Skin epidermis (tissue), 12 donors: ENCODE results near the gene METTL17.
A peak's percentile ranks its signal among the peaks of the same experiment; 100 is the strongest.
"Not testable (repeated sequence)": the region's sequence is repeated elsewhere in the genome, so short reads cannot be mapped to it uniquely, and the experiment has no call there.

ENCODE experiments used
- H3K27ac ChIP-seq, 21 experiments: fragments of 200-600 bp; sonication (generic) in 11 of 21; one replicate each; pipeline ENCODE4 v1.5.0; 2020; ENCODE audit warnings: mild to moderate bottlenecking in 3 of 21, inconsistent platforms in 2 of 21, moderate library complexity in 2 of 21
- H3K4me3 ChIP-seq, 7 experiments: fragments of 200-600 bp; sonication (generic) in 2 of 7; one replicate each; pipeline ENCODE4 v1.5.0; 2020; ENCODE audit warnings: inconsistent platforms in 2 of 7, mild to moderate bottlenecking in 2 of 7, moderate library complexity in 1 of 7

METTL17 gene

DNA sequence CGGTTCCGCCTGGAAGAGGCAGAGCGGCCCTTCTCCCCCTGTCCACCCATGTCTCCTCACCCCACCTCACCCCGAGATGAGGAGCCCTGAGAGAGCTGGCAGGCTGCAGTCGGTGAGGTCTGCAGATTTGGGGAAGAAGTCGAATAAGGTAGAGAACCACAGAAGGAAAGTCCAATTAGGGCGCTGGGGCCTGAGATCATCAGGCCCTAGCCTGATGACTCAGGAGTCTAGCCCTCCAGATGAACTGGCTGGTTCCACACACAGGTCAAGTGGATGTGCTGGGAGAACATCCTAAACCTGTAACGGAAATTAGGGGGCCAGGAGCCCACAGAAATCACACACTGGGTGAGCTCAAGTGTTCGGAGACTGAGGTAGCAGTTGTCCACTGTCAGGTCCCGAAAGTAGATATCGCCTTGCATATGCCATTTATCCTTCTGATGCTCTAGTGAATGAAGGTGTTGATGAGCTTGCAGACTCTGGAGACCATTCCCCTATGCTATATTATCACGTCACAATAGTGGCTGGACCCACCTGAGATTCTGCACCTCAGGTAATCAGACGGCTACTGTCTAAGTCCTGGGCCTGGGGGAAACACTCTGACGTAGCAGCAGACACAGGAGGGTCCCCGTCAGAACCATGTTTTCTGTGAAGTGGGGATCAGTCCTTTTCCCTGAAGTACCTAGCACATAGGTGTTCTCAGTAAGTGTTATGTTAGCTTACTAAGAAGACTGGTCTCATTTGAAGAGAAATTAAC lies 886 bp upstream of the METTL17 start:
- peak overlapping the region; percentile 57 to 94 (median 78) for H3K4me3 ChIP-seq
- H3K27ac ChIP-seq, result peak overlapping the region in 20 of 21 experiments; percentile 20 to 91 (median 80)

DNA sequence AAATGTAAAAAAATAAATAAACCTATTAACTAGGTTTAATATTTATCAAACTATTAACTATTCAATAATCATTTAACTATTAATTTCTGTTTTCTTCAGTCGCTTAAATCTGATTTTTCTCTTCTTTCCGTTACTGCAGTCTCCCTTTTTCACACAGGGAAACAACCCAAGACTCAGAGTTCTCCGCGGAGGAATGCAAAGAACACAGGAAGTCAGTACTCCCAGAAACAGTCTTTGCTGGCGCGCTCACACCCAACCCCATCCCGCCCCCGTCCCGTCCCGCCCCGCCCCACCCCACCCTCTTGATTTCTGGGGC lies 351 bp upstream of the METTL17 start:
- Histone ChIP-seq H3K4me3 (peak overlapping the region; percentile 57 to 94 (median 78)), H3K27ac (peak overlapping the region in 20 of 21 experiments; percentile 20 to 91 (median 80))

DNA sequence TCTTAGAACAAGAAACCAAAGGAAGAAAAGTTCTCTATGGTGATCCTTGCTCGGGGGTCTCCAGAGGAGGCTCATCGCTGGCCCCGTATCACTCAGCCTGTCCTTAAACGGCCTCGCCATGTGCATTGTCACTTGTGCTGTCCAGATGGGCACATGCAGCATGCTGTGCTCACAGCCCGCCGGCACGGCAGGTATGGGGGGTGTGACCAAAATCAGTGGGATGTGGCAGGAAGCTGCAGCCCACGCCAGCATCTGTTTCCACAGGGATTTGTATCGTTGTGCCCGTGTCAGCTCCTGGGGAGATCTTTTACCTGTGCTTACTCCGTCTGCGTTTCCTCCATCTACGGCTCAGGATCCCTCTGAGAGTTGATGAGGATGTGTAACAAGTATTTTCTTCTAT lies 6.7 kb downstream of the METTL17 start:
- H3K27ac ChIP-seq, result peak overlapping the region in 4 of 21 experiments; percentile 3 to 43 (median 17)
- H3K4me3 ChIP-seq, result no peak overlapping the region

DNA sequence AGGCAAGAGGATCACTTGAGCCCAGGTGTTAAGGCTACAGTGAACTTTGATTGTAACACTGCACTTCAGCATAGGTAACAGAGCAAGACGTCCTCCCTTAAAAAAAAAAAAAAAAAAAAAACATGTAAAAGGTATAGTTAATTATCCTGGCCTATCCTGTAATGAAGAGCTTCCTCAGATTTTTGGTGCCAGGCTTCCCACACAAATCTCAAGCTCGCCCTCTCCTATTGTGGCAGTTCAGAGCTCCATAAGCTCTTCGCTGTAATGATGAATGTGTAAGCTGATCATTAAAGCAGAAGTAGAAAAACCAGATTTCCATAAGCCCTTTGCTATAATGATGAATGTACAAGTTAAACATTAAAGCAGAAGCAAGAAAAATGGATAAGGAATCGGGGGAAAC lies 7.3 kb downstream of the METTL17 start:
- Histone ChIP-seq H3K4me3 (no peak overlapping the region), H3K27ac (peak overlapping the region in 10 of 21 experiments; percentile 9 to 83 (median 77))

DNA sequence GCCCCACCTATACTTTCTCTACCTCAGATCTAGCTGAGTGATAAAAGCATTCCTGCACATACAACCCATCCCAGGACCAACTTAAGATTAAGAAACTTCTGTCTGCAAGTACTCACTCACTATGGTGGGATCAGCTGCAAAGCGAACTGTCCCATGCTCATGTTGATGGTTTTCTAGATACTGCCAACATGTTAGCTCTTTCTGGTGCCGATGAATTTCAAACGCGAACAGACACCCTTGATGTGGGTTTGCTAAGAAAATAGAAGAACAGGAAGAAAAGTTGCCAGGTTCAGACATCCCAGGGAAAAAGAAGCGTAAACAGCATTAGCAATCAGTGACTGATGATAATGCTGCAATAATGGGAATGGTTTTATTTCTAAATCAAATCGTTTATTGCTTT lies 7.8 kb downstream of the METTL17 start:
- Histone ChIP-seq H3K27ac (peak overlapping the region in 16 of 21 experiments; percentile 10 to 86 (median 77)), H3K4me3 (peak overlapping the region in 1 of 7 experiments; percentile 5)

DNA sequence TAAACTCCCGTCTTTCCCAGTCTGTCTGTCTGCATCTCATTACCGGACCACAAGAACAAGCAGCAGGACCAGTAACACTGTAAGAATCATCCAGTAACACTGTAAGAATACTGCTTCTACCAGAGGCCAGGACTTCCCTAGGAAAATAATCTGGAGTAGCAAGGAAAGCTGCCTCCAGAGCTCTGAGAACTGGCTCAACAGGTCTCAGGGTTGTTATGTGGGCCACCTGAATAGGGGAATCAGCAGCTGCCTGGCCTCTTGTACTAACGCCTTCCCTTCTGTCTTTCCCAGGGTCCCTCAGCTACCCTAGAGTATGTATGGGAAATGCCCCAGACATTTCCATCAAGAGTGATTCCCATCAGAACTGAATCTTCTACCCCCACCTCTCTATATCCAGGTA lies 8.4 kb downstream of the METTL17 start:
- peak overlapping the region in 20 of 21 experiments; percentile 49 to 86 (median 76) for H3K27ac ChIP-seq
- peak overlapping the region in 1 of 7 experiments; percentile 5 for H3K4me3 ChIP-seq

DNA sequence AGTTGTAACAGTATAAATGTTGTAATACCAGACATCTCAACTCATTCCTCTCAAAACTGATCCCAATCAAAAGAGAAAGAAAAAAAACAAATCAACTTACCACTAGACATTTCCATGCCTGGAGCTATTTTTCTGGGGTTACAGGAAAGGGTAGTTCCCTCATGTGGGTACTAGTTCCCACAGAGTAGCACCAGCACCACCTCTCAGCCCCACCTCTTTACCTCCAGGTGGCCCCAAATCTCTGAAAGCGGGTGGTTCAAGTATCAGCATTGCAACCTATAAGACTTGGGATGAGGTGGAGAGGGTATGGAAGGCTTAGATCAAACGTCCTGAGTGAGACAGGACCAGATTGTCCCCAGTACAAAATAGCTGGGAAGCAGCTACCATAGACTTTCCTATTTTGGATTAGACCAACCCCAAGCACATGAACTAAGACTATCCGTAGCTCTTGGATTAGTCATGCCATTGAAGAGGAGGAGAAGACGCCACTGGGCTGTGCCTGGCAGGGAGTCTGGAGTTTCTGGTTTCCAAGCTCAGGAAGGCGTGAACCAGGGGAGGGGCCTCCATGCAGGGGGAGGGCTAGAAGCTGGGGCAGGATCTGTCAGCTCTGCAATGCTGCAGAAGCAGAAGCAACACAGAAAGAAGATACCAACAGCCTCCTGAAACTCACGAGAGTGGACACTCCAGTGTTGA lies 9.0 kb downstream of the METTL17 start, which contains the start of gene SLC39A2:
SLC39A2 (plus strand) TSS at position 620 of the 693 bp plus-strand sequence. CDS start 154 bp downstream, outside the sequence.
- Histone ChIP-seq H3K27ac (peak within 1 kb of the TSS in 20 of 21 experiments; percentile 49 to 86 (median 76)), H3K4me3 (peak within 1 kb of the TSS in 4 of 7 experiments; percentile 1 to 16 (median 3))

DNA sequence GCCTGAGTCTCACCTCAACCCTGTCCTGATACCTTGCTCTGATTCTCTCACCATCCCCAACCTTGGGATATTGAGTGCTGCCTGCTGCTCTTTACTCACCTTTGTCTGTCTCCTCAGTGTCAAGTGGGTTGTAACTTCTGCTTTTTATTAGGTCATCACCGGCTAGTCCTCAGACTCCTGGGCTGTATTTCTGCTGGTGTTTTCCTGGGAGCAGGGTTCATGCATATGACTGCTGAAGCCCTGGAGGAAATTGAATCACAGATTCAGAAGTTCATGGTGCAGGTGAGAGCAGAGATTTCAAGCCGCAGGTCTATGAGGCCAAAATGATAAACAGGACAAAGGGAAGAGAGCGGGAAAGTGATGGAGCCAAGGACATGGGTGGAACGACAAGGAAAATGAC lies 9.8 kb downstream of the METTL17 start:
- Histone ChIP-seq H3K4me3 (peak overlapping the region in 3 of 7 experiments; percentile 1 to 16 (median 1)), H3K27ac (peak overlapping the region in 13 of 21 experiments; percentile 24 to 83 (median 70))

DNA sequence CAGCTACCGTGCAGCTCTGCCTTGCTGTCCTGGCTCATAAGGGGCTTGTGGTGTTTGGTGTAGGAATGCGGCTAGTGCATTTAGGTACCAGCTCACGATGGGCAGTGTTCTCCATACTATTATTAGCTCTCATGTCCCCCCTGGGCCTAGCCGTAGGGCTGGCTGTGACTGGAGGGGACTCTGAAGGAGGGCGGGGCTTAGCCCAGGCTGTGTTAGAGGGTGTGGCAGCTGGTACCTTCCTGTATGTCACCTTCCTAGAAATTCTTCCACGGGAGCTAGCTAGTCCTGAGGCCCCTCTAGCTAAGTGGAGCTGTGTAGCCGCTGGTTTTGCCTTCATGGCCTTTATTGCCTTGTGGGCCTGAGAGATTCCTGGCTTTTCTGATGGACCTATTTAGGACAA lies 11.4 kb downstream of the METTL17 start:
- Histone ChIP-seq H3K4me3 (no peak overlapping the region), H3K27ac (no peak overlapping the region)

DNA sequence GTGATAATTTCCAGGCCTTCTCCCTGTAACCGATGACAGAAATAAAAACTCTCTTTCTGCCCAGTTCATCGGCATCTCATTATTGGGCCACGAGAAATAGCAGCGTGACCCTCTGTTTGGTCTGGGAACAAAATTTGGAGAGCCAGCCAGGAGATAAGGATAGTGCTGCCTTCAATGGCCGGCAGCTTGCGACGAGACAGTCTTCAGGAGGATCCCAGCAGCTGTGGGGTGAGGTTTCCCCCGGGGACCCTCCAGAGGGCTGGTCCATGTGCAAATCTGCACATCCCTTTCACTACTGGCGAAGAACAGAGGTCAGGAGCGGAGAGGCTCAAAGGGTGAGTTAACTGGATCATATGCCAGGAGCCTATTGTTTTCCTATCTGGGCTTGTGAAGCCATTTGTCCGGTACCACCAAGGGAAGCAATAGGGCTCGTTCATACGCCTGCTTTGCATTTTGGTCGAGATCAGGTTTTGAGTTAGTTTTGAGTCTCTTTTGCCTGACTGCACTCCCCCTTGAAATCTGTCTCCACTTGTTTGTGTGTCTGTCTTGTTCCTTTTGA lies 14.1 kb downstream of the METTL17 start:
- no peak overlapping the region for H3K4me3 ChIP-seq
- H3K27ac ChIP-seq, result no peak overlapping the region

DNA sequence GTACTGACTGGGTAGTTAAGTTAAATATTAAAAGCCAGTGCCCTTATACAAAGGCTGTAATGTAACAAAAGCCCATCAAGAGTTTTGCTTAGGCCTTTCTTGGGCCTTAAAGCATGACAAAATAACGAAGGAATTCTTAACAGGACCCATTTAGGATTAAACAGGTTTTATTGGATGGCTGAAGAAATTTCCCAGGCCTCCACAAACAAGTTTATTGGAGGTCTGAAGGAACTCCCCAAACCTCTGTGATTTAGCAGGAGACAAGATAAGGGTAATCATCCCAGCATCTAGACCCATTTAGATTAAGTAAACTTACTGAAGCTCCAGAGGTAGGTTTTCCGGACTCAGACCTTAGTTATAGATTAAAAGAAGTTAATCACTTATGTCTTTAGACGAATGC lies 19.9 kb downstream of the METTL17 start:
- not testable (repeated sequence) for H3K4me3 ChIP-seq, H3K27ac ChIP-seq

DNA sequence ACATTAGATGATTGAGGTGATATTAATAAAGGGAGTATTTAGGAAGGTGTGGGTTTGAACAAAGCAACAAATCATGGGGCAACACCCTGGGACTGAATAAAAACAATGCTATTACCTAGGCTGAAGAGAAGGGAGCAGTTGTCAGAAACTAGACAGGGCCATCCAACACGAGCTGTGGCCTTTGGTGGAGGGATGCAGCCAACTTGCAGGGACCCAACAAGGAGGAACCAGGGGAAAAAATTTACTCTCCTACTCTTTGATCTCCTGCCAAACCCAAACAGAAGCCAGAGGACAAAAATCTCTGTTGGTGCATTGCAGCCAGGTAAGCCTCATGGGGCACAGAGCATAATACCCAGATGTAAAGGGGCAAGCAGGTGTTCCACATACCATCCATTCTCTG lies 21.4 kb downstream of the METTL17 start:
- Histone ChIP-seq H3K4me3 (no peak overlapping the region), H3K27ac (no peak overlapping the region)

DNA sequence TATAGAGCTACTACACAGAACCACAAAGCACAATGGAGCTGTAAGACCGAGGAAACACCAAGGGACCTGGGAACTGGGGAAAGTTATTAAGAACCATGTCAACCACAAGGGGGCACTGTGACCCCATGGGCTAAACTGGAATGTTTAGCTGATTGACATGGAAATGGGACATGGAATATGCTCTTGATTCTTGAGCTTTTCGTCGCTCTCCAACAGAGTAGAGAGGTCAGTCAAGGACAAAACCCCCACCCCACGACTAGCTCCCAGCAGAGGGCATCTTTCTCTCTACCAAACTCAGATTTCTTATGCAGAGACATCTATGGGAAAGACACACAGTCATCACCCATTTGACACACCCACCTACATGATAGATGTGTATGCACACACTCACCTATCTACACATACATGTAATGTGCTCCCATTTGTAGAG lies 25.0 kb downstream of the METTL17 start:
- no peak overlapping the region for H3K4me3 ChIP-seq
- no peak overlapping the region for H3K27ac ChIP-seq

DNA sequence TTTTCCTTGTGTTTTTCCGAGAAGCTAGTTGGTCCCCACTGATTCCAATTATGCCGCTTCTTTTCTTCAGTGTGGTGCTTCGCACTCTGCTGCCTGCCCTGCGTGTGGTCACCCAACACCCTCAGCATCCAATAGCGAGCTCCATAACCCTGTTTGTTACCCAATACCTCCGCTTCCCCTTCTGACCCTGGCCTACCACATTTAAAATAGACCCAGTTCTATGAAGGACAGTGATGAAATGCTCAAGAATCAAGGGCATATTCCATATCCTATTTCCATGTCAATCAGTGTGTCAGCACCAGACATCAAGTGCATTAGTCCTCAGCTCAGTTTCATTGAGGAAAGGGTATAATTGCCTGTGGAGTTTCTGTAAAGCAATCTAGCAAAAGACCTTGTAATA lies 25.5 kb downstream of the METTL17 start:
- Histone ChIP-seq H3K4me3 (no peak overlapping the region), H3K27ac (no peak overlapping the region)

DNA sequence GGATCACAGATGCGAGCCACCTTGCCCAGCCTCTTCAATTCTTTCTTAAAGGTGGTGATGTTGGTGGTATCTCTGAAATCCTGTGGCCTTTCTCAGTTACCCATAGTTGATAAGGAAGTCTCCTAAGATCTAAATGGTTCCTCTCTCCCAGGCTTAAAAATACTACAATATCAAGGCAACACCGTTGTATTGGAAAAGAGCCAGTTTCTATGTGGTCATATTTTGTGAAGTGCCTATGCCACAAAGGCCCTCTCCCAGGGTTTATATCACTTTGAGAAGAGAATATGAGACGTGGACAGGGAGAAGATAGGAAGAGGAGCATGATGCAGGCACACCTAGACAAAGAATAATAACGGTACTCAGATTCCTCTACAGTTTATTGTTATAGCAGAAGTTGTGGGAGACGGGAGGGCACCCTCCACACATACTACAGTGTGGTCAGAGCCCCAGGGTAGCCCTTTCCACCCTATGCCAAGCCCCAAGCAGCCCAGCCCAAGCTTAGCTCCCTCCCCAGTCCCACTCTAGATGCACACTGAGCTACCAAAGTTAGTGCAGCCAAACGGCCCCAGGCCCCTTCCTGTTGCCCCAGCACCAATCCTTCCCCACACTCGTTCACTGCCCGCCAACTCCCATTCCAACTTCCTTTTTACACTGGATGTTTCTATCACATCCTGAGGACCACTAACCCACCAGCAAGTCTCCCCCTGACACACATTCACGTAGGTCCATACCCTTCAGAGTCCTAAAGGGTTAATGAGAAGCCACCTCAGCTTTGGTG lies 26.8 kb downstream of the METTL17 start:
- Histone ChIP-seq H3K4me3 (no peak overlapping the region), H3K27ac (no peak overlapping the region)

DNA sequence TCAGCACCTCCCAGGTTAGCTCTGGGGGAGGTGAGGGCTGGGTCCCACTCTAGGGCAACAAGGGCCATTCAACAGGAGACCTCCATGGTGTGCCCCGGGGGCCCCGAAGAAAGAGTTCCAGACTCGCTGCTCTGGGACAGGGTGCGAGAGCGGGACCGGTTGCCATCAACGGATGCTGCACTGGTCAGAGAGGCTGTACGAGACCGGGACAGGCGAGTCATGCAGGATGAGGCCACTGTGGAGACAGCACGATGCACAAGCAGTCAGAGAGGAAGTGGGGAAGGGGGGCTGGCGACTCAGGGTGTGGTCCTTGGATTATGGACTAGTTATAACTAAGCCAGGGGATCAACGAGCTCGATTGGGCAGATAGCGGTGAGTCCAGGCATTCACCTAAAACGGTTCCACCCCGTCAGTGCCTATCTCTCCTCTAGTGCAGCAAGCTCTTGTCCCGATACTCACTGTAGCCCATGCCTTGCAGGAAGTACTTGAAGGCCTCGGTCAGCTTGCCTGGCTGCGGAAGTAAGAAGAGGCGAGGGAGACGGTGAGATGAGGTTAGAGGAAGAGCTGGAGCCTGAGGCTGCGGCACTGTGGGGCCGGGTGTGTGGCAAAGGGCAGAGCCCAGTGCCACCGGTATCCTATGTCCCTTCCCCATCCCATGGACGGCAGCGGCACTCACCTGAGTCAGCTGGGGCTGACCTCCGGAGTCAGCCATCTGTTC lies 27.9 kb downstream of the METTL17 start:
- Histone ChIP-seq H3K27ac (no peak overlapping the region), H3K4me3 (no peak overlapping the region)

DNA sequence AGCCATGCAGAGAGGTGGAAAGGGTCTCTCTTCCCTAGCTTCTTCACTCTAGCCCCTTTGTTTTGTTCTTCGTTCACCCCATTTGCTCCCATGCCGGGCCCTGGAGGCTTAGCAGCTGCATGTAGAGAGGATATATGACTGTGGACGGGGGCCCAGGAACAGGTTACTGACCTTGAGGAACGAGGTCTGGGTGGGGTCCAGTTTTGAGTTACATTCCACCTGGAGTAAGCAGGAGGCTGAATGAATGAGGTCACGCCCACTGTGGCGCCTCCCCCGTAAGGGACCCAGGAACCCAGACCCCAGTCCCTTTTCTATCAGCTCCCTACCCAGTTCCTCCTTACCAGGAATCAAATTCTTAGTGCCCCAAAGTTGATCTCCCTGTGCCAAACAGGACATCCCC lies 28.5 kb downstream of the METTL17 start:
- Histone ChIP-seq H3K27ac (no peak overlapping the region), H3K4me3 (no peak overlapping the region)

DNA sequence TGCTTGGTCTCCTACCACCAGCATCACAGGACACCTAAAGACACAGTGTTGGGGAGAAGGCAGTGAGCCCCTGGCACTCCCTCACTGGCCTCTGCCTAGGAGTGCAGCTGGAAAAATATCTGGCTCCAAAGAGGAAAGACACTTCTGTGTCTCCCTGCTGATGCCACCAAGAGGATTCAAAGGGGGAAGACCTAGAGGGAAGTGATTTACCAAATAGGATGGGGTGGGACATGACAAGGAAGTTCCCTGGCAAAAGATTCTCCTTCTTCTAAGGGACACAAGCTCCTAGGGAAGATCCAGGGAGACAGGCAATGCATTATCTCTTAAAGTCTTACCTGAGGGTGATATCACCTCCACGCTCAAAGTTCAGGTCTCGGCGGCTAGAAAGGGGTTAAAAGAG lies 29.0 kb downstream of the METTL17 start:
- Histone ChIP-seq H3K27ac (peak overlapping the region in 1 of 21 experiments; percentile 27), H3K4me3 (no peak overlapping the region)

DNA sequence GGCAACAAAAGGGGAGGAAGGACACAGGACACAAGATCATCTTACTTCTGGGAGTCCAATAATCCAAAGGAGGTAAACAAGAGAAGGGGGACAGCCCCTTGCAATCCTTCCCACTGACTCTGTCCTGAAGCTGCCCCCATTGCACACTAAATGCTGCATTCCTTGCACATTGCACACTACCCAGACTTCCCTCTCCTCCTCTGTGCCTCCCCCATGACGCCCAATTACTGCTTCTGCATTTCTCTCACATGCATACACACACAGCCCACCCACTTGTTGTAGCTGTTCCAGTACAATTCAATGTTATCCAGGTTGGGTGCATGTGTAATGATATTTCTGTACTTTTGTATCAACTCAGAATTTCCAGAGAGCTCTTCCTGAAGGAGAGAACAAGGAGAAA lies 29.6 kb downstream of the METTL17 start:
- Histone ChIP-seq H3K27ac (peak overlapping the region in 1 of 21 experiments; percentile 8), H3K4me3 (no peak overlapping the region)
